GM12874 (cell line): Measurements from ENCODE around the gene SREK1.
A peak's percentile ranks its signal among the peaks of the same experiment; 100 is the strongest.

Source experiments
- CTCF ChIP-seq: IDR thresholded peaks from 2 replicates; pipeline ENCODE4 v1.5.1; 2011; ENCODE audit warnings: low read depth, mild to moderate bottlenecking, control low read depth, low read length, moderate library complexity; ENCODE audit not compliant: insufficient read depth

Gene SREK1

GRCh38 chr5:66168226-66168625, 24.1 kb downstream of the SREK1 start:
- TF ChIP-seq CTCF, result no peak

- TF ChIP-seq CTCF, result no peak
Observed at GRCh38 chr5:66169534-66169933, 25.4 kb downstream of the SREK1 start.

- no peak for TF ChIP-seq CTCF
Observed at GRCh38 chr5:66170195-66170919, 26.3 kb downstream of the SREK1 start.

GRCh38 chr5:66171349-66172344, 27.5 kb downstream of the SREK1 start:
- peak; percentile 26; the same call in 1 of the 2 replicates for TF ChIP-seq CTCF

- TF ChIP-seq CTCF, result no peak
Observed at GRCh38 chr5:66174338-66174737, 30.2 kb downstream of the SREK1 start.

- no peak for TF ChIP-seq CTCF
Observed at GRCh38 chr5:66178799-66179198, 34.7 kb downstream of the SREK1 start.

GRCh38 chr5:66179297-66180051, 35.4 kb downstream of the SREK1 start:
- TF ChIP-seq CTCF, result no peak
